GM21367 (cell line): ENCODE results near the gene FCRL1.

ENCODE experiments used
- ATAC-seq: cut with Tn5 transposase; IDR thresholded peaks from one replicate; pipeline ENCODE4 v1.9.1; 2021; ENCODE audit not compliant: unreplicated experiment

Gene FCRL1

GRCh38 chr1:157819896-157820295 lies at the start of gene FCRL1:
Gene FCRL1, minus strand, starts transcription at chr1:157820120. Its CDS starts 83 bp downstream, at chr1:157820037.
- ATAC-seq = no peak

- ATAC-seq = no peak
These were observed 48.7 kb upstream of the FCRL1 start for GRCh38 chr1:157868654-157869053.

- ATAC-seq = no peak
These were observed 42.5 kb upstream of the FCRL1 start for GRCh38 chr1:157862114-157863070.

GRCh38 chr1:157856538-157856937 lies 36.6 kb upstream of the FCRL1 start:
- ATAC-seq = no peak

- ATAC-seq = no peak
These were observed 32.6 kb upstream of the FCRL1 start for GRCh38 chr1:157852476-157852875.

GRCh38 chr1:157849229-157849875 lies 29.4 kb upstream of the FCRL1 start:
- peak; percentile 53 for ATAC-seq

- no peak for ATAC-seq
These were observed 24.3 kb upstream of the FCRL1 start for GRCh38 chr1:157844089-157844830.

GRCh38 chr1:157842939-157843338 lies 23.0 kb upstream of the FCRL1 start:
- ATAC-seq = no peak

- ATAC-seq = no peak
These were observed 21.8 kb upstream of the FCRL1 start, which contains the start of gene CD5L for GRCh38 chr1:157841708-157842107. Gene CD5L, minus strand, starts transcription at chr1:157841808. Its CDS starts 107 bp downstream, at chr1:157841701.

GRCh38 chr1:157838966-157839365 lies 19.0 kb upstream of the FCRL1 start:
- no peak for ATAC-seq

- ATAC-seq = no peak
These were observed 14.5 kb upstream of the FCRL1 start for GRCh38 chr1:157834430-157834829.

GRCh38 chr1:157833145-157833544 lies 13.2 kb upstream of the FCRL1 start:
- ATAC-seq = no peak

- no peak for ATAC-seq
These were observed 12.2 kb upstream of the FCRL1 start for GRCh38 chr1:157831968-157832626.

- ATAC-seq = no peak
These were observed 11.0 kb upstream of the FCRL1 start for GRCh38 chr1:157830887-157831286.

- no peak for ATAC-seq
These were observed 9.8 kb upstream of the FCRL1 start for GRCh38 chr1:157829711-157830110.

GRCh38 chr1:157829210-157829609 lies 9.3 kb upstream of the FCRL1 start:
- no peak for ATAC-seq

- ATAC-seq = no peak
These were observed 379 bp upstream of the FCRL1 start for GRCh38 chr1:157820299-157820698.

GRCh38 chr1:157819215-157819614 lies 705 bp downstream of the FCRL1 start:
- ATAC-seq = no peak

GRCh38 chr1:157813269-157813668 lies 6.7 kb downstream of the FCRL1 start:
- no peak for ATAC-seq

GRCh38 chr1:157806431-157807149 lies 13.3 kb downstream of the FCRL1 start:
- ATAC-seq = peak; percentile 83
